ENCODE measurements around the gene KCNJ16.

DNA sequence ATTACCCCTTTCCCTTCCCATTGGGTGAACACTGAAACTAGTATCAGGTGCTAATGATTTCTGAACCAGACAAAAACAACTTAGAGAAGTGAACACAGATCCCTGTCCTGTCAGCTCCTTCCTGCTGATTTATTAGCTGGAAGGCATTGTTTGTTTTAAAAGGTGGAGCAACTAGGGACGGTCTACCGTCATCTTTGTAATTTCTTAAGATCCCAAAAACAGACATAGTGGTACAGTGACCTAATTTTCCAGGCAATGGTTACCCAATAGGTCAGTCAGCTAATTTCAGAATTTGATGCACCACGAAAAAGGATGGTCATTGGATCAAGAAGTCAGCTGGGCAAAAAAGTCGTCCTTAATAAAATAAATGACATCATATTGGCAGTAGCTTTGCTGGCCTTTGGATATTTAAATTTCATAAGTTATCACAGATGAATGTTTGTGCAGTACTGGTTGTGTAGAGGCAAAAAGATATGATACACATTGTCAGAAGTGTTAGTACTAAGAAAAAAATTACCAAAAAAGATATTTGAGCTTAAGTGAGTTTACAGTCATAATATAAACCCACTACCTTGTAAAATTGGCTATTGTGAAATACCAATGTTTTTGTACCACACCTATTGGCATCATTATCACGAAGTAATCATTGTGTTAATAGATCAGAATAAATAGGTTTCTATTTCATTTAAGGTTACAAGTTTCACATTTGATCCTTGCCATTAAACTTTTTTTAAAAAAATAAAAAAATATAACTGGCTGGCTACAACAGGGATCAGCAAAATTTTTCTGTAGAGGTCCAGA lies 27.2 kb upstream of the KCNJ16 start:
- TF ChIP-seq EGR1 (IDR thresholded peaks at IDR 0.05) (no peak), TEAD4 (IDR thresholded peaks at IDR 0.05) (no peak), TAF1 (IDR thresholded peaks at IDR 0.05; ENCODE audit: low read depth) (no peak), EP300 (IDR thresholded peaks at IDR 0.05; ENCODE audit: borderline replicate concordance) (no peak), ZBTB7A (IDR thresholded peaks at IDR 0.05; ENCODE audit: low read depth) (no peak)
